ENCODE measurements around the gene NLGN1. TPM values are rescaled to one million over a fixed set of nuclear protein-coding genes. Genes with fewer than 3 reads are reported as not detected.

NLGN1 gene
- total RNA-seq, 1 experiment from 2014 or later: not detected

- Histone ChIP-seq H4K20me1 (ENCODE audit: insufficient read depth) (no peaks in the 10 kb centered on the region), H3K27me3 (ENCODE audit: insufficient read depth, low read length) (no peaks in the 10 kb centered on the region), H3K4me2 (ENCODE audit: low read length) (no peak overlapping the region), H3K4me3 (replicated peaks in 1 of 2; ENCODE audit: low read depth in 1 of 2, low read length in 2 of 2) (no peak overlapping the region), H3K36me3 (ENCODE audit: control insufficient read depth in 1 of 2, insufficient read depth in 2 of 2, low read length in 2 of 2) (no peaks in the 10 kb centered on the region), H3K4me1 (ENCODE audit: control insufficient read depth in 1 of 2, insufficient read depth in 2 of 2, low read length in 2 of 2) (no peaks in the 10 kb centered on the region), H3K27ac (ENCODE audit: low read depth, low read length) (no peak overlapping the region), H3K9me2 (ENCODE audit: insufficient read depth) (no peaks in the 10 kb centered on the region), H2AFZ (ENCODE audit: low read depth, low read length, poor library complexity, severe bottlenecking) (no peak overlapping the region), H3K9me3 (ENCODE audit: control insufficient read depth in 1 of 2, insufficient read depth in 1 of 2, low read depth in 1 of 2, low read length in 2 of 2) (no peaks in the 10 kb centered on the region), H3K9ac (ENCODE audit: low read length) (no peak overlapping the region), H3K79me2 (ENCODE audit: insufficient read depth, low read length) (no peaks in the 10 kb centered on the region)
- TF ChIP-seq FOSL1 (IDR thresholded peaks at IDR 0.05; ENCODE audit: low read depth) (no peak), JUND (IDR thresholded peaks at IDR 0.05) (no peak), MAX (IDR thresholded peaks at IDR 0.05) (no peak), ZFX (IDR thresholded peaks at IDR 0.05) (no peak), CTCF (IDR thresholded peaks at IDR 0.05 in 2 of 3, conservative IDR thresholded peaks at IDR 0.05 in 1 of 3; ENCODE audit: borderline replicate concordance in 1 of 3, insufficient read depth in 1 of 3, low read depth in 2 of 3, low read length in 2 of 3) (no peak), EZH2phosphoT487 (IDR thresholded peaks at IDR 0.05; ENCODE audit: borderline replicate concordance) (no peak), CEBPB (IDR thresholded peaks at IDR 0.05; ENCODE audit: low read depth) (no peak), EZH2 (IDR thresholded peaks at IDR 0.05) (no peak), ZBTB33 (IDR thresholded peaks at IDR 0.05; ENCODE audit: extremely low read depth, insufficient replicate concordance, low read length) (no peak), RAD21 (IDR thresholded peaks at IDR 0.05; ENCODE audit: low read depth) (no peak), SP1 (IDR thresholded peaks at IDR 0.05; ENCODE audit: low read depth) (no peak), REST (IDR thresholded peaks at IDR 0.05; ENCODE audit: low read depth) (no peak), SRF (IDR thresholded peaks at IDR 0.05; ENCODE audit: low read depth) (no peak)
- DNase-seq (ENCODE audit: low read depth, low spot score) (no peak), ATAC-seq (no peak)
- intact Hi-C loops (cut with micrococcal nuclease): no loop called here
- RAD21 ChIA-PET (ENCODE audit: low non-redundant PET in 1 of 2, low total read pairs in 2 of 2, uncharacterized antibody in 2 of 2, unreplicated experiment in 2 of 2): no interaction called here
- CTCF ChIA-PET: no interaction called here
- BruUV-seq (replicated peaks): no TSS peak
- POLR2A ChIA-PET: no interaction called here
These were observed 372.5 kb downstream of the NLGN1 start for GRCh38 chr3:173770011-173770410.
